Left cardiac atrium (tissue), 4 donors: ENCODE data around the gene CST4. TPM values are rescaled to one million over a fixed set of nuclear protein-coding genes. Genes with fewer than 3 reads are reported as not detected.

ENCODE experiments used
- ATAC-seq, 2 donors: fragments of 200-7000 bp; cut with Tn5 transposase; one replicate each; pipeline ENCODE4 v1.9.1; 2020; ENCODE audit warnings: mild to moderate bottlenecking in 2 of 2, moderate library complexity in 2 of 2
- DNase-seq: peaks from one replicate; pipeline ENCODE4 v3.0.0-alpha.2; 2020
- intact Hi-C, 2 donors: fragments of 100-400 bp; cut with DNase I; formaldehyde crosslinking; loops; one replicate each; pipeline versions ENCODE4 v1.14.1 to v1.15.1; 2022 to 2023
- total RNA-seq, 2 donors: library from RNA; stranded (reverse); fragmentation: NEBNext Ultra II Directional; extraction: Animal tissue kit (Norgen Biotek cat#: 25700); gene quantifications; one replicate each; pipeline ENCODE4 v1.2.1, GENCODE V29; 2021
- donor health status: DM: no; HTN: yes; CAD: no.
- donor health status: DM: no; HTN: yes; CAD: no; lungs with severe emphysema.
- donor health status: DM: yes; HTN: yes; CAD: no.
- donor health status: Dilated cardiomyopathy.

Gene CST4
- total RNA-seq, 2 donors from 2014 or later, result not detected

GRCh38 chr20:23651117-23651516 is 37.7 kb downstream of the CST4 start:
- DNase-seq (no peak), ATAC-seq (no peak)
- intact Hi-C loops, result no loop called here

GRCh38 chr20:23649830-23650417 is 38.9 kb downstream of the CST4 start:
- ATAC-seq (no peak), DNase-seq (no peak)
- intact Hi-C loops, result no loop called here

- intact Hi-C loops, result no loop called here
- DNase-seq (no peak), ATAC-seq (no peak)
Observed at GRCh38 chr20:23649242-23649641, 39.6 kb downstream of the CST4 start.

- no peak for ATAC-seq
- no peak for DNase-seq
- intact Hi-C loops, result no loop called here
Observed at GRCh38 chr20:23647346-23647745, 41.5 kb downstream of the CST4 start.

- intact Hi-C loops, result no loop called here
- ATAC-seq, result no peak
- DNase-seq, result no peak
Observed at GRCh38 chr20:23646106-23646873, 42.5 kb downstream of the CST4 start.

- intact Hi-C loops, result no loop called here
- no peak for DNase-seq
- no peak for ATAC-seq
Observed at GRCh38 chr20:23645575-23645974, 43.3 kb downstream of the CST4 start.

- no peak for ATAC-seq
- intact Hi-C loops, result no loop called here
- DNase-seq, result no peak
Observed at GRCh38 chr20:23644164-23644563, 44.7 kb downstream of the CST4 start.

GRCh38 chr20:23643659-23644058 is 45.2 kb downstream of the CST4 start:
- ATAC-seq, result no peak
- no peak for DNase-seq
- intact Hi-C loops, result no loop called here

GRCh38 chr20:23641936-23642751 is 46.7 kb downstream of the CST4 start:
- DNase-seq (no peak), ATAC-seq (peak; percentile 3 to 27)
- intact Hi-C loops, result no loop called here

- DNase-seq (no peak), ATAC-seq (no peak)
- intact Hi-C loops, result no loop called here
Observed at GRCh38 chr20:23640671-23641667, 47.9 kb downstream of the CST4 start.

- ATAC-seq (no peak), DNase-seq (no peak)
- intact Hi-C loops, result no loop called here
Observed at GRCh38 chr20:23640018-23640601, 48.7 kb downstream of the CST4 start.

- intact Hi-C loops, result loop anchor here in 1 of 2 donors (10.0 kb wide), 1 partner anchor 275 kb away; the partner anchor contains the start of gene GZF1
- DNase-seq (no peak), ATAC-seq (no peak)
Observed at GRCh38 chr20:23639490-23639958, 49.3 kb downstream of the CST4 start.

GRCh38 chr20:23638309-23638708 is 50.5 kb downstream of the CST4 start:
- DNase-seq, result no peak
- no peak for ATAC-seq
- intact Hi-C loops, result loop anchor here in 1 of 2 donors (10.0 kb wide), 1 partner anchor 274 kb away; the partner anchor contains the start of gene GZF1

- intact Hi-C loops, result loop anchor here in 1 of 2 donors (10.0 kb wide), 1 partner anchor 273 kb away; the partner anchor contains the start of gene GZF1
- DNase-seq, result peak; percentile 94
- ATAC-seq, result peak; percentile 85 to 91
Observed at GRCh38 chr20:23637282-23638221, 51.3 kb downstream of the CST4 start, which contains the start of gene CST3. Gene CST3, minus strand, starts transcription at chr20:23637955. Its CDS starts 93 bp downstream, at chr20:23637862.

GRCh38 chr20:23636908-23637281 is 51.9 kb downstream of the CST4 start:
- DNase-seq, result no peak
- intact Hi-C loops, result loop anchor here in 1 of 2 donors (10.0 kb wide), 1 partner anchor 272 kb away; the partner anchor contains the start of gene GZF1
- ATAC-seq, result no peak

- ATAC-seq, result no peak
- intact Hi-C loops, result loop anchor here in 1 of 2 donors (10.0 kb wide), 1 partner anchor 272 kb away; the partner anchor contains the start of gene GZF1
- no peak for DNase-seq
Observed at GRCh38 chr20:23636182-23636907, 52.5 kb downstream of the CST4 start.
